Lower lobe of right lung (tissue), 2 donors: Measurements from ENCODE around the gene PCDHGA1. TPM values are rescaled to one million over a fixed set of nuclear protein-coding genes. Genes with fewer than 3 reads are reported as not detected.
"Not testable (repeated sequence)": the region's sequence is repeated elsewhere in the genome, so short reads cannot be mapped to it uniquely, and the experiment has no call there.

Experiments used
- ATAC-seq, 2 donors: fragments of 200-7000 bp; cut with Tn5 transposase; one replicate each; pipeline ENCODE4 v1.9.1; 2020 to 2022; ENCODE audit warnings: mild to moderate bottlenecking in 2 of 2, moderate library complexity in 2 of 2
- DNase-seq: peaks from one replicate; pipeline ENCODE4 v3.0.0-alpha.2; 2020
- H3K27ac ChIP-seq: fragments of 200-600 bp; one replicate; pipeline ENCODE4 v1.8.0; 2022
- H3K27me3 ChIP-seq: fragments of 200-600 bp; one replicate; pipeline ENCODE4 v1.8.0; 2022; ENCODE audit warnings: low read depth
- H3K36me3 ChIP-seq: fragments of 200-600 bp; one replicate; pipeline ENCODE4 v1.8.0; 2022; ENCODE audit warnings: mild to moderate bottlenecking
- H3K4me1 ChIP-seq: fragments of 200-600 bp; one replicate; pipeline ENCODE4 v1.8.0; 2022
- H3K4me3 ChIP-seq: fragments of 200-600 bp; one replicate; pipeline ENCODE4 v1.8.0; 2022; ENCODE audit warnings: mild to moderate bottlenecking
- H3K9me3 ChIP-seq: fragments of 200-600 bp; one replicate; pipeline ENCODE4 v1.8.0; 2022
- CTCF ChIP-seq: fragments of 200-600 bp; IDR thresholded peaks from one replicate; pipeline ENCODE4 v1.8.0; 2022; ENCODE audit warnings: antibody characterized with exemption, mild to moderate bottlenecking
- intact Hi-C: fragments of 100-400 bp; cut with DNase I; formaldehyde crosslinking; loops from one replicate; pipeline ENCODE4 v1.11.0; 2022
- total RNA-seq: library from RNA; stranded (reverse); fragmentation: NEBNext Ultra II Directional; extraction: Animal tissue kit (Norgen Biotek cat#: 25700); gene quantifications from one replicate; pipeline ENCODE4 v1.2.1, GENCODE V29; 2021
- donor health status: DM: no; HTN: yes; CAD: no; lungs with severe emphysema.

The PCDHGA1 gene
- total RNA-seq, 1 donor from 2014 or later, result 0.53 TPM

GRCh38 chr5:141430332-141431113 is 100.2 kb downstream of the PCDHGA1 start, which contains the start of gene PCDHGA12:
PCDHGA12 (plus strand) TSS chr5:141430507; CDS start chr5:141430760, 253 bp downstream.
- no peaks in the 10 kb centered on the region for H3K36me3 ChIP-seq
- peak within 1 kb of the TSS; percentile 28 for H3K4me3 ChIP-seq
- H3K9me3 ChIP-seq, result peaks cover 85% of the 10 kb centered on the region
- no peak within 1 kb of the TSS for H3K27ac ChIP-seq
- DNase-seq, result no peak
- peak; percentile 35 to 78 for ATAC-seq
- H3K27me3 ChIP-seq, result peaks cover 11% of the 10 kb centered on the region
- H3K4me1 ChIP-seq, result no peaks in the 10 kb centered on the region
- intact Hi-C loops, result no loop called here
- peak; percentile 35 for TF ChIP-seq CTCF

GRCh38 chr5:141431286-141431685 is 101.0 kb downstream of the PCDHGA1 start:
- Histone ChIP-seq H3K9me3 (peaks cover 84% of the 10 kb centered on the region), H3K4me1 (no peaks in the 10 kb centered on the region), H3K4me3 (peak overlapping the region; percentile 28), H3K27ac (no peak overlapping the region), H3K27me3 (peaks cover 11% of the 10 kb centered on the region), H3K36me3 (no peaks in the 10 kb centered on the region)
- intact Hi-C loops, result no loop called here
- TF ChIP-seq CTCF, result no peak
- DNase-seq, result no peak
- ATAC-seq, result peak in 1 of 2 donors; percentile 42

- peaks cover 82% of the 10 kb centered on the region for H3K9me3 ChIP-seq
- H3K4me3 ChIP-seq, H3K27ac ChIP-seq, H3K4me1 ChIP-seq, ATAC-seq, intact Hi-C loops, DNase-seq, H3K36me3 ChIP-seq: not testable (repeated sequence)
- H3K27me3 ChIP-seq, result peaks cover 11% of the 10 kb centered on the region
Observed at GRCh38 chr5:141432308-141432707, 102.0 kb downstream of the PCDHGA1 start.

- ATAC-seq, H3K4me3 ChIP-seq, DNase-seq, H3K36me3 ChIP-seq, intact Hi-C loops, H3K27ac ChIP-seq, H3K4me1 ChIP-seq: not testable (repeated sequence)
- Histone ChIP-seq H3K27me3 (peaks cover 11% of the 10 kb centered on the region), H3K9me3 (peaks cover 78% of the 10 kb centered on the region)
Observed at GRCh38 chr5:141432726-141433125, 102.4 kb downstream of the PCDHGA1 start.

- Histone ChIP-seq H3K4me3 (no peak overlapping the region), H3K9me3 (peaks cover 67% of the 10 kb centered on the region), H3K36me3 (no peaks in the 10 kb centered on the region), H3K27ac (no peak overlapping the region), H3K27me3 (peaks cover 7% of the 10 kb centered on the region), H3K4me1 (no peaks in the 10 kb centered on the region)
- intact Hi-C loops, result no loop called here
- TF ChIP-seq CTCF, result no peak
- DNase-seq, result no peak
- no peak for ATAC-seq
Observed at GRCh38 chr5:141434006-141434405, 103.7 kb downstream of the PCDHGA1 start.

GRCh38 chr5:141437221-141437620 is 106.9 kb downstream of the PCDHGA1 start:
- TF ChIP-seq CTCF, result no peak
- intact Hi-C loops, result no loop called here
- no peak overlapping the region for H3K27ac ChIP-seq
- ATAC-seq (no peak), DNase-seq (no peak)
- no peaks in the 10 kb centered on the region for H3K36me3 ChIP-seq
- H3K4me3 ChIP-seq, result no peak overlapping the region
- peaks cover 62% of the 10 kb centered on the region for H3K9me3 ChIP-seq
- H3K4me1 ChIP-seq, result no peaks in the 10 kb centered on the region
- H3K27me3 ChIP-seq, result no peaks in the 10 kb centered on the region
